Posterior vena cava (tissue), 2 donors: ENCODE results near the gene UBR2. TPM values are rescaled to one million over a fixed set of nuclear protein-coding genes. Genes with fewer than 3 reads are reported as not detected.
"Not testable (repeated sequence)": the region's sequence is repeated elsewhere in the genome, so short reads cannot be mapped to it uniquely, and the experiment has no call there.

Source experiments
- DNase-seq: peaks from one replicate; pipeline ENCODE4 v3.0.0-alpha.2; 2020; ENCODE audit warnings: low spot score
- intact Hi-C, 2 donors: fragments of 100-400 bp; cut with DNase I; formaldehyde crosslinking; loops; one replicate each; pipeline versions ENCODE4 v1.14.1 to v1.14.2; 2022 to 2023
- total RNA-seq, 2 donors: library from RNA; stranded (reverse); fragmentation: NEBNext Ultra II Directional; extraction: Animal tissue kit (Norgen Biotek cat#: 25700); gene quantifications; one replicate each; pipeline ENCODE4 v1.2.1, GENCODE V29; 2021
- donor health status: DM: yes; HTN: yes; CAD: no.
- donor health status: DM: yes; HTN: yes; CAD: no.

Gene UBR2
- total RNA-seq, 2 donors from 2014 or later: 29.3 to 29.4 TPM

DNA sequence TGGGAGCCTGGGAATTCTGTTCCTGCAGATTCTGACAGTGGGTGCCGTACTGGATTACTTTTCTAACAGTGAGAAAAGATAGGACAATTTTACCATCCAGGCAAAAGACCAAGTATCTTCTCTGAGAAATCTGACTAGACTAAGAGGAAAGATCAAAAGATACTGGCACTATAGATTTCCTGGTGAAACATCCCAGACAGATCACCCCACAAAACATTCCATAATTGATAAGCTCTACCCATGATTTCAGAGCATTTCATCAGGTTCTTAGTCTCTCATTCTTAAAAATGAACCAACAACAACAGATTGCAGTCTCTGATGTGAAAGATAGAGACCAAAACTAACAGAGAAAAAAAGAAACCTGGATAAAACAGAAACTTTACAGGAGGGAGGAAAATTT is 13.6 kb upstream of the UBR2 start:
- intact Hi-C loops: no loop called here
- no peak for DNase-seq

DNA sequence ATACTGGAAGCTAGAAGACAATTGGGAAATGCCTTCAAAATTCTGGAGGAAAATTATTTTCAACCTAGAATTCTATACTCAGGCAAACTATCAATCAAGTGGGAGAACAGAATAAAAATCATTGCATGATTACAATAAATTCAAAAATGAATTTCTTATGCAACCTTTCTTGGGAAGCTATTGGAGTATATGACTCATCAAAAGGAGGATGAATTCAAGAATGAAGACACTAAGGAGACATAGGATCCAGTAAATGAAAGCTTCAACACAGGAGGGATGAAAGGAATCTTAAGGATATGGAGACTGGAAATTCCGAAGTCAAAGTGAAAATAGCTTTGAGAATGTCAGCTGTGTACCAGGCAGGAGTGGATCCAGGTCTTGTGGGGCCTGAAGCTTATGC is 12.6 kb upstream of the UBR2 start:
- intact Hi-C loops: no loop called here
- DNase-seq: no peak

DNA sequence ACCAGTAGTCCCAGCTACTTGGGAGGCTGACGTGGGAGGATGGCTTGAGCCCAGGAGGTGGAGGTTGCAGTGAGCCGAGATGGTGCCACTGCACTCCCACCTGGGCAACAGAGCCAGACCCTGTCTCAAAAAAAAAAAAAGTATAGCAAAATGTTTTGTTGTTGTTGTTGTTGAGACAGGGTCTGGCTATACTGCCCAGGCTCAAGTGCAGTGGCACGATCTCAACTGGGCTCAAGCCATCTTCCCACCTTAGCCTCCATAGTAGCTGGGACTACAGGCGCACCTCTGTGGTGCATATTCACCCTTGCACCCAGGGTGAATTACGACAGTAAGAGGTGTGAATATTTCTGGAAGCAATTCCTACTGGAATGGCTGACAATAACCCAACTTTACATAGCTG is 11.4 kb upstream of the UBR2 start:
- DNase-seq: no peak

DNA sequence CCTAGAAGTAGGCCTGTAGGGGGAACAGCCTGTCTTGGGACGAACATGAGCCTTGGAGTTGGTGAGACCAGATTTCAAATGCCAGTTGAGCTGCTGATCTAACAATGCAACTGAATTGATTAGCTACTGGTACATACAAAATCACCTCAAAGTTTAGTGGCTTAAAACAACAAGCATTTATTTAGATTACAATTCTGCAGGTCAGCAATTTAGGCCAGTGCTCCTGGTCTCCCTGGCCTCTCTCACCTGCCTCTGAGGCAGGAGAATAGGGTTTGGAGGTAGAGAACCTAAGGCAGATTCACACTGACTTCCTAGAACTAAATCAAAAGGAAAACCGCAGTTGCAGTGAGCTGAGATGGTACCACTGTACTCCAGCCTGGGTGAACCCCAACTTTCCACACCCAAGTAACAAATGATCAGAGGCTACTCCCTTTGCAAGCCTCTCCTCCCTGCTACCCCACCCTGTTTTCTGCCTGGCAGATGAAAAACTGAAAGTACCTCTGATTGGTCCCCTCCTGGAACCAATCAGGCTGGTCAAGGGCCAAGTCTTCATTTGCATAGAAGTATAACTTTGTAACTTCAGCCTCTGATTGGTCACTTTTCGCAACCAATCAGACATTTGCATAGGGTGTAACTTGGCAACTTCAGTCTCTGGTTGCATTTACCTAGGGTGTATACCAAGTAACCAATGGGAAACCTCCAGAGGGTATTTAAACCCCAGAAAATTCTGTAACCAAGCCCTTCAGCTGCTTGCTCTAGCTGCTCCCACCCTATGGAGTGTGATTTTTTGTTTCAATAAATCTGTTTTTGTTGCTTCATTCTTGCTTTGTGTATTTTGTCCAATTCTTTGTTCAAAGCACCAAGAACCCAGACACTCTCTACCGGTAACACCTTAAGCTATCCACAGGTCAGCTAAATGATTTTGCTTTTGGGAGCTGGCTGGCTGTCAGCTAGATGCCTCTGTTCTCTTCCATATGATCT is 8.1 kb upstream of the UBR2 start:
- DNase-seq: no peak
- intact Hi-C loops: no loop called here

More for the DNA sequence above, 11.4 kb upstream of the UBR2 start:
- intact Hi-C loops: no loop called here

DNA sequence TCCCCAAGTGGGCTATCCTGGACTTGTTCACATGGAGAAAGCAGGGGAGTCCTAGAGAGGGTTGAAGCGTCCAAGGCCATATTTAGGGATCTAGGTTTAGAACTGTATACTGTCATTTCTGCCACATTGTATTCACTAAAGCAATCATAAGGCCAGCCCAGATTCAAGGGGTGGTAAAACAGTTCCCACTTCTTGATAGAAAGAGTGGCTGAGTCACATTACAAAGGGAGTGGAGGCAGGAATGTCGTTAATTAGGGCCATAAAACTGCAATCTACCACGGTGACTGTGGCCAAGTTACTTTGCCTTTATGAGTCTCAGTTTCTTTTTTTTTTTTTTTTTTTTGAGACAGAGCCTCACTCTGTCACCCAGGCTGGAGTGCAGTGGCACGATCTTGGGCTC is 7.4 kb upstream of the UBR2 start:
- intact Hi-C loops: no loop called here
- DNase-seq: no peak

DNA sequence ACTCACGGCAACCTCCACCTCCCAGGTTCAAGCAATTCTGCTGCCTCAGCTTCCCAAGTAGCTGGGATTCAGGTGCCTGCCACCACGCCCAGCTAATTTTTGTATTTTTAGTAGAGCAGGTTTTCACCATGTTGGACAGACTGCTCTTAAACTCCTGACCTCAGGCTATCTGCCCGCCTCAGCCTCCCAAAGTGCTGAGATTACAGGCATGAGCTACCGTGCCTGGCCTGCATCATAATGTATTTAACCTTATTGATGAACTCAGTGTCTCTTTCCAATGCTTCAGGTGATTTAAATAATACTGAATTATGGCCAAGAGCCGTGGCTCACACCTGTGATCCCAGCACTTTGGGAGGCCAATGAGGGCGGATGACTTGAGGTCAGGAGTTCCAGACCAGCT is 4.6 kb upstream of the UBR2 start:
- intact Hi-C loops, DNase-seq: not testable (repeated sequence)

DNA sequence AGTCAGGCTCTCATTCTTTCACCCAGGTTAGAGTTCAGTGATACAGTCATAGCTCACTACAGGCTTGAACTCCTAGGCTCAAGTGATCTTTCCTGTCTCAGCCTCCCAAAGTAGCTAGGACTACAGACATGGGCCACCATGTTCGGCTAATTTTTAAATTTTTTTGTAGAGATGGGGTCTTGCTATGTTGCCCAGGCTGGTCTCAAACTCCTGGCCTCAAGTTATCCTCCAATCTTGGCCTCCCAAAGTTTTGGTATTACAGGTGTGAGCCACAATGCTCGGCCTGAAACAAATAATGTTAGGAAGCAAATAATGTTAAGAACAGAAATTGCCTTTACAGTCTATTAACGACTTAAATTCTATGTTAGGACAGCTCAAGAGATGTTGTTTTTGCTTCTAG is 1.8 kb upstream of the UBR2 start:
- intact Hi-C loops: no loop called here
- no peak for DNase-seq

DNA sequence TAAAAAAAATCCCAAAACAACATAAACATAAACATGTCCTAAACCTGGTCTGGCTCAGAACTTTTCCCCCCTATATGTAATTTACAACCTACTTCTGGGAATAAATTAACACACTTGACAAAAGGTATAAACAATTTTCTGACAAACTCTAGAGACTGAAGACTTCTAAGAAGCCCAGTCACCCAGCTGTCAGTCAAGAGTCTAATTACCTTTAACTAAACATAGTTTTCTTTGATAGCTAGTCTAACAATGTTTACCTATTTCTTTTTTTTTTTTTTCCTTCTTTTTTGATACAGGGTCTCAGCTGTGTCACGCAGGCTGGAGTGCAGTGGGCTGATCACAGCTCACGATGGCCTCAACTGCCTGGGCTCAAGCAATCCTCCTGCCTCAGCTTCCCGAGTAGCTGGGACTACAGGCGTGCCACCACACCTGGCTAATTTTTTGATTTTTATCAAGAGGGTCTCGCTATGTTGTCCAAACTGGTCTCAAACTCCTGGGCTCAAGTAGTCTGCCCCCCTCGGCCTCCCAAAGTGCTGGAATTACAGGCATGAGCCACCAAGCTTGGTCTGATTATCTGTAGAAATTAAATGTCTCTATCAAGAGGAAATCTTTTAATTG is 932 bp upstream of the UBR2 start:
- no peak for DNase-seq
- intact Hi-C loops: no loop called here

DNA sequence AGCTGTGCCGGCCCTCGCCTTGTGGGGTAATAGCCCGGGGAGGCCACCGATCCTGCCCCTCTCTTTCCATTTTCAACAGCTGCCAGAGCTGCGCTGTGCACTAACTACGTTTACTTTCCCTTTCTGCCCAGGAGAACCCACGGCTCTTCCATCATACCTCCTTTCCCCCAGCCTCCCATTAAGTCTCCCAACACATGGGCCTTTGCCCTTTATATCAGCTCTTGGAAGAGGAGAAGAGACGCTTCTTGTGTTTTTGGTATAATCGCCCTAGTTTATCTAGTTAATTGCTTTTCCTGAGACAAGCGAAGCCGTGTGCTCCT is 637 bp downstream of the UBR2 start:
- intact Hi-C loops: no loop called here
- no peak for DNase-seq

DNA sequence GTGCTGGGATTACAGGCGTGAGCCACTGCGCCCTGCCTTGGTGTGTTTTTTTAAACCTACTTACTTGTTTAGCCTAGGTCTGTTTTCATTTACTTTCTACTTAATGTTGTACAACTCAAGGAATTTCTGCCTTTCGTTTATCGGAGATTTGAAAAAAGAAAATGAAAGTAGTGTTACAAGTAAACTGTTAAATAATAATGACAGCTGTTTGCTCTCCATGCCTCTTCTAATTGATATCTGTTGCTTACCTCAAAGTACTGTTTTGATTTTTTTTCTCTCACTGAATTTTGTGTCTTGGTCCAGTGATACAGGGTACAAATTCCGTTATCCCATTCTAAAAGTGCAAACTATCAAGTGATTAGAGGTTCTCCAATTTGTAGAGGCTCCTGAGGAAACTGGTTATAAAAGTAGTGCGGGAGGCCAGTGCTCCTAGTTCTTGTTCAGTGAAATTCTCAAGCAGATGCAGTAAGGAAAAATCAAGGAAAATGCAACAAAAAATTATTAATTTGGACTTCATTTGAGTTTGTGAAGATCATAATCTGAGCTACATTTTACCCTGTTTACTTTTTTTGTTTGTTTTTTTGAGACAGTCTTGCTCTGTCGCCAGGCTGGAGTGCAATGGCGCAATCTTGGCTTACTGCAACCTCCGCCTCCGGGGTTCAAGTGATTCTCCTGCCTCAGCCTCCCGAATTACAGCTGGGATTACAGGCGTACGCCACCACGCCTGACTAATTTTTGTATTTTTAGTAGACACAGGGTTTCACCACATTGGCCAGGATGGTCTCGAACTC is 2.2 kb downstream of the UBR2 start:
- intact Hi-C loops: loop anchor here in 1 of 2 donors (1.0 kb wide), 1 partner anchor 15 kb away; no protein-coding TSS in a partner anchor
- no peak for DNase-seq

DNA sequence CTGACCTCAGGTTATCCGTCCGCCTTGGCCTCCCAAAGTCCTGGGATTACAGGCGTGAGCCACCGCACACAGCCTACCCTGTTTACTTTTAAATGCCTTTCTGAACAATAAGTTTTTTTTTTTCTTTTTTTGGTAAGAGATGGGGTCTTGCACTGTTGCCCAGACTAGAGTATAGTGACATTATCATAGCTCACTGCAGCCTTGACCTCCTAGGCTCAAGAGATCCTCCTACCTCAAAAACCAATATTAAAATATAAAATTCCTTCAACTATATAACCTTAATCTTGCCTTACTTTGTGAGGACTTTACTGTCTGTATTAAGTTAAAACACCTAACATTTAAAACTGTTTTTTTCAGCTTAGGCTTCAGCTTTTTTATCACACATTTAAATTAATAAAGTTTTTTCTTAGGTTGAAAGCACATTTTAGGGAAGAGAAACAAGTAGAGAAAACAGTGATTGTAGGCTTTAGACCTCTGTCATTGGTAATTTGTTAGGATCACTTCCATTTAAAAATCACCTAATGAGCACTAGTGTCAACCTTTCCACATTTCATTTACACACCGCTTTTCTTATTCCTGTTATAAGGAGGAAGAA is 2.9 kb downstream of the UBR2 start:
- intact Hi-C loops: no loop called here
- DNase-seq: no peak

DNA sequence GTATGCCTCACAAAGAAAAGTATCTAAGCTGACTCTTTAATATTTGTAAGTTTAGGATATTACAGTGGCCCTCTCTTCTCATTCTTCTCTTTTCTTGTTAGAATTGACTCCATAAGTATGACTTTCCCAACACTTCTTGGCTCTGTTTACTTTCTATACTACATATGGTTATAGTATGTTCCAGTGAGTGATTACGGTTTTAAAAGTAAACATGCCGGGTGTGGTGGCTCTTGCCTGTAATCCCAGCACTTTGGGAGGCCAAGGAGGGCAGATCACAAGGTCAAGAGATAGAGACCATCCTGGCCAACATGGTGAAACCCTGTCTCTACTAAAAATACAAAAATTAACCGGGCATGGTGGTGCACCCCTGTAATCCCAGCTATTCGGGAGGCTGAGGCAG is 3.4 kb downstream of the UBR2 start:
- DNase-seq, intact Hi-C loops: not testable (repeated sequence)

DNA sequence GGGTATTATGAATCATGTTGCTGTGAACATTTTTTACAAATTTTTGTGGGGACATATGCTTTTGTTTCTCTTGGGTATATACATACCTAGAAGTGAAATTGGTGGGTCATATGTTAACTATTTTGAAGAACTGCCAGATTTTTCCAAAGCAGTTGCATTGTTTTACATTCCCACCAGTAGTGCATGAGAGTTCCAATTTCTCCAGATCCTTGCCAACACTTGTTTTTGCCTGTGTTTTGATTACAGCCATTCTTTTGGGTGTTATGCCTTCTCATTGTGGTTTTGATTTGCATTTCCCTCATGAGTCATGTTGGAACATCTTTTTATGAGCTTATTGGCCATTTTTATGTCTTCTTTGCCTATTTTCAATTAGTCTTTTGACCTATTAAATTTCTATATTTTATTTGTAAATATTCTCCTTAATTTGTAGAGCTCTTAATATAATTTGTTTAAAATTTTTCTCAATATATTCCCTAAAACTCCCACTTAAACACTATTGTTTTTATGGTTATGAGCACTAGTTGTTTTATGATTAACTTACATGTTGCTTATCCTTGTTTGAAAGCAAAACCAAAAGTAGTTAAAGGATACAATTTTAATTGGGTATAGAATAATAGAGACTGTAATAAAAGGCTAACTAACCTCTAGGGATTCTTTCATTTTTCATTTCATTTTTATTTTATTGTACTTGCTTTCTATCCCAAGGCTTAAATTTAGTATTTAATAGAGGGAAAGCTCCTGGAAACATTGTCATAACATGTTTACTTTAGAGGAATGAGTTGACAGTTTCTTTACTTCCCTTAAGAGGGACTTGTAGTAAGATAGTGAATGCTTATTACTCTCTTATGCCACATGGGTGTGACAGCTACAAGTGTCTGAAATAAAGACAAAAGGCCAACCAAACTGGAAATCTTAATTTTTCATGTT is 5.5 kb downstream of the UBR2 start:
- intact Hi-C loops: no loop called here
- DNase-seq: no peak

DNA sequence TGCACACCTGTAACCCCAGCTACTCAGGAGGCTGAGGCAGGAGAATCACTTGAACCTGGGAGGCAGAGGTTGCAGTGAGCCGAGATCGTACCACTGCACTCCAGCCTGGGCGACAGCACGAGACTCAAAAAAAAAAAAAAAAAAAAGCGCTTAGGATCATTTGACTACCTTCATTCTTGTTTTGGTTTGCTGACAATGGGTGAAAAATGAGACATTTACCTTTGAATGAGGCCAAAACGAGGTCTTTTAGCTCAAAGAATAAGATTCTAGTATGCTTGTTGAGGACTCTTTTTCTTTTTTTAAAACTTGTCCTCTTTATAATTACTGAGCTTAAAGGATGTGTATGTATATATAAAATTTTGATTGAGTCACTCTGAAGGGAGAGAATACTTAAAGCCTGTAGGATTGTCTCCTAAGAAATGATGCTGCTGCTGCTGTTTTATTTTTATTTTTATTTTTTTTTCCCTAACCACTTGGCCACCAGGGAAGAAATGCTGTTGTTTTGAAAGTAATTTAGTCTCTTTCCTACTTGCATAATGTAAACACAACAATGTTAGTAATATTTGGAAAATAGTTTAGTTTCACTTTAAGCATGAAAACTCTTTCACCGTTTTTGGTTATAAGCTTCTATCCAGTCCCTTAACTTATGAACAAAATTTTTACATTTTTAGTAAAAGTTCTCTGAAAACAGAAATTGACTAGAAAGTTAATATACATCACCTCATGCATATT is 7.9 kb downstream of the UBR2 start:
- intact Hi-C loops: no loop called here
- DNase-seq: no peak

DNA sequence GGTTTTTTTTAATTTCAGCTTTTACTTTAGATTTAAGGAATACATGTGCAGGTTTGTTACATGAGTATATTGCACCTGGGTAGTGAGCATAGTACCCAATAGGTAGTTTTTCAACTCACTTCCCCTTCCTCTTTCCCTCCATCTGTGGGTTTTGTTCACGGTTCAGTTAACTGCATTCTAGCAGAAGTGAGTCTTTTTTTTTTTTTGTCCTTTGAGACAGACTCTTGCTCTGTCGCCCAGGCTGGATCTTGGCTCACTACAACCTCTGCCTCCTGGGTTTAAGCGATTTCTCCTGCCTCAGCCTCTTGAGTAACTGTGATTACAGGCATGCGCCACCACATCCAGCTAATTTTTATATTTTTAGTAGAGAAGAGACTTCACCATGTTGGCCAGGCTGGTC is 8.7 kb downstream of the UBR2 start:
- intact Hi-C loops: no loop called here
- DNase-seq: no peak

DNA sequence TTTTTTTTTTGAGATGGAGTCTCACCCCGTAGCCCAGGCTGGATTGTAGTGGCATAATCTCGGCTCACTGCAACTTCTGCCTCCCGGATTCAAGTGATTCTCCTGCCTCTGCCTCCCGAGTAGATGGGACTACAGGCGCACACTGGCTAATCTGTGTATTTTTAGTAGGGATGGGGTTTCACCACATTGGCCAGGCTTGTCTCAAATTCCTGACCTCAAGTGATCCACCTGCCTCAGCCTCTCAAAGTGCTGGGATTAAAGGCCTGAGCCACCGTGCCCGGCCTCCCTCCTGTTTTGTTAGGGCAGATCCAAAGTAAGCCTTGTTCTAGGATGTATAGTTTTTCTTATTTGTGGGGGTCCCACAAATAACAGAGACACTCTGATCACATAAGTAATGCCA is 12.7 kb downstream of the UBR2 start:
- DNase-seq, intact Hi-C loops: not testable (repeated sequence)

DNA sequence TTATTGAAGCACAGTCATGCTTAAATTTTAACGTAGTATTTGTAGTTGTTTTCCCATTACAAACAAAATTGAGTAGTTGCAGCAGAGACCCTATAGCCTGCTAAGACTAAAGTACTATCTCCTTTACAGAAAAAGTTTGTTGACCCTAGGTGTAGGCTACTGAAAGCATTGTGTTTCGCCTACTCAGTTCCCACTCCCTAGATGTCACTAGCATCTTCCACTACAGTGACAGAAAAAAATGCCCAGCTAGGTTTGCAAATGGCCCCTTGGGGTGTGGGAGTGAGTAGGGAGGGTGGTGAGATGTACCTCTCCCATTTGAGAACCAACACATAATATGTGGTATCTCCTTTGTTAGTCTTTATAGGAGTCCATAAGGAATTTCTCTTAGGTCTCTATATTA is 34.5 kb downstream of the UBR2 start:
- intact Hi-C loops: no loop called here
- DNase-seq: no peak

DNA sequence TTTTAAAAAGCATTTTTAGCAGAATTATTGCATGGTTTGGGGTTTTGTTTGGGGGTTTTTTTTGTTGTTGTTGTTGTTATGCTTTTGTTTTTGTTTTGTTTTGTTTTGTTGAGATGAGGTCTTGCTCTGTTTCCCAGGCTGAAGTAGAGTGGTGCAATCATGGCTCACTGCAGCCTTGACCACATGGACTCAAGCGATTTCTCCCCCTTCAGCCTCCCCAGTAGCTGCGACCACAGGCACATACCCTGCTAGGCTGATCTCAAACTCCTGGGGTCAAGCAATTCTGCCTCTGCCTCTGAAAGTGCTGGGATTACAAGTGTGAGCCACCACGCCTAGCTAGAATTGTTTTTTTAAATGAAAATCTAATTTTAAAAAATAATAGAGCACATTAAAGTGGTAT is 35.7 kb downstream of the UBR2 start:
- DNase-seq: no peak
- intact Hi-C loops: no loop called here
